GM12878 (cell line): Measurements from ENCODE around the gene ARHGEF26. TPM values are rescaled to one million over a fixed set of nuclear protein-coding genes. Genes with fewer than 3 reads are reported as not detected.

ENCODE experiments used
- ATAC-seq: fragments of 200-7000 bp; cut with Tn5 transposase; 3 replicates; pipeline ENCODE4 v1.9.1; 2020; ENCODE audit warnings: mild to moderate bottlenecking, moderate library complexity
- BruUV-seq: library from RNA; stranded (reverse); fragments of 400-500 nt; replicated peaks from 2 replicates; lab custom pipeline; 2021; lab: Mats Ljungman, UMichigan
- CTCF ChIA-PET: fragments of 300-600 bp; sonication (Branson Sonifier 250); formaldehyde crosslinking; extraction: SDS; loops from one replicate; lab custom pipeline; 2021; ENCODE audit warnings: inconsistent platforms; lab: Yijun Ruan, JAX
- POLR2A ChIA-PET: fragments of 350-600 bp; formaldehyde crosslinking; extraction: SDS; loops from one replicate; lab custom pipeline; 2021; ENCODE audit warnings: inconsistent platforms; lab: Charles Lee
- RAD21 ChIA-PET: fragments of 300-600 bp; sonication (Branson Sonifier 250); formaldehyde crosslinking; loops from one replicate; lab custom pipeline; 2023; ENCODE audit warnings: antibody characterized with exemption; ENCODE audit not compliant: unreplicated experiment; lab: Charles Lee
- SMC1A ChIA-PET: fragments of 300-600 bp; sonication (Branson Sonifier 250); formaldehyde crosslinking; loops from one replicate; lab custom pipeline; 2023; ENCODE audit not compliant: unreplicated experiment, uncharacterized antibody; lab: Charles Lee
- DNase-seq: peaks from one replicate; pipeline ENCODE4 v3.0.0-alpha.2; 2011; ENCODE audit warnings: low read depth, low spot score
- FAIRE-seq: peaks from 3 replicates; lab custom pipeline; 2011; peaks lifted over from hg19 to GRCh38; lab: Jason Lieb, UNC
- H2AFZ ChIP-seq: 2 replicates; pipeline ENCODE4 v1.6.0; 2011; ENCODE audit warnings: low read depth, low read length, control low read depth; ENCODE audit not compliant: control insufficient read depth
- H3K27ac ChIP-seq: 2 replicates; pipeline ENCODE4 v1.5.1; 2011; ENCODE audit warnings: control low read depth; ENCODE audit not compliant: control insufficient read depth, insufficient read depth
- H3K27me3 ChIP-seq, 2 experiments: replicated peaks in 1 of 2; 2 replicates each; pipeline versions ENCODE4 v1.6.0 to v1.6.1; 2011; ENCODE audit warnings: low read length in 1 of 2; ENCODE audit not compliant: control insufficient read depth in 2 of 2, insufficient read depth in 2 of 2
- H3K36me3 ChIP-seq, 2 experiments: 2 replicates each; pipeline ENCODE4 v1.5.1; 2011; ENCODE audit warnings: low read length in 1 of 2; ENCODE audit not compliant: control insufficient read depth in 2 of 2, insufficient read depth in 2 of 2
- H3K4me1 ChIP-seq: 2 replicates; pipeline ENCODE4 v1.6.1; 2011; ENCODE audit warnings: mild to moderate bottlenecking, low read length, moderate library complexity, mixed read lengths; ENCODE audit not compliant: control insufficient read depth, insufficient read depth
- H3K4me2 ChIP-seq: 2 replicates; pipeline ENCODE4 v1.6.0; 2011; ENCODE audit warnings: control low read depth; ENCODE audit not compliant: control insufficient read depth, insufficient read depth
- H3K4me3 ChIP-seq: fragments of 200-600 bp; sonication (generic); 2 replicates; pipeline ENCODE4 v1.5.1; 2016
- H3K79me2 ChIP-seq: 2 replicates; pipeline ENCODE4 v1.6.0; 2011; ENCODE audit warnings: low read length; ENCODE audit not compliant: control insufficient read depth, insufficient read depth
- H3K9ac ChIP-seq: 2 replicates; pipeline ENCODE4 v1.8.0; 2011; ENCODE audit warnings: low read length, control low read depth, mixed read lengths; ENCODE audit not compliant: control insufficient read depth, insufficient read depth
- H3K9me3 ChIP-seq: replicated peaks from 3 replicates; pipeline ENCODE4 v1.5.1; 2011; ENCODE audit warnings: mild to moderate bottlenecking, low read length; ENCODE audit not compliant: control insufficient read depth, insufficient read depth
- H4K20me1 ChIP-seq: 2 replicates; pipeline ENCODE4 v1.6.0; 2011; ENCODE audit not compliant: control insufficient read depth, insufficient read depth
- BMI1 ChIP-seq: fragments of 450-650 bp; IDR thresholded peaks from 2 replicates; pipeline ENCODE4 v1.6.1; 2016; ENCODE audit warnings: mild to moderate bottlenecking, moderate library complexity, borderline replicate concordance
- CREM ChIP-seq: IDR thresholded peaks from 2 replicates; pipeline ENCODE4 v1.6.1; 2014; ENCODE audit warnings: antibody characterized with exemption, low read depth
- GATAD2B ChIP-seq: fragments of 450-650 bp; conservative IDR thresholded peaks from 2 replicates; pipeline ENCODE4 v1.6.1; 2017; ENCODE audit warnings: low read depth, mild to moderate bottlenecking, moderate library complexity
- MYC ChIP-seq: IDR thresholded peaks from 2 replicates; pipeline ENCODE4 v1.6.1; 2011; ENCODE audit warnings: mild to moderate bottlenecking, low read length, moderate library complexity, inconsistent platforms; ENCODE audit not compliant: insufficient read depth, insufficient replicate concordance, insufficient read length, severe bottlenecking
- NFXL1 ChIP-seq: fragments of 450-650 bp; IDR thresholded peaks from 2 replicates; pipeline ENCODE4 v1.6.1; 2017; ENCODE audit warnings: antibody characterized with exemption, mild to moderate bottlenecking, borderline replicate concordance
- NR2F1 ChIP-seq: fragments of 450-650 bp; conservative IDR thresholded peaks from 2 replicates; pipeline ENCODE4 v1.6.1; 2017; ENCODE audit warnings: mild to moderate bottlenecking
- RAD51 ChIP-seq: fragments of 450-650 bp; IDR thresholded peaks from 2 replicates; pipeline ENCODE4 v1.6.1; 2016; ENCODE audit warnings: moderate library complexity, mild to moderate bottlenecking, inconsistent platforms
- SKIL ChIP-seq: fragments of 450-650 bp; IDR thresholded peaks from 2 replicates; pipeline ENCODE4 v1.6.1; 2017; ENCODE audit warnings: mild to moderate bottlenecking, low read depth, inconsistent platforms; ENCODE audit not compliant: poor library complexity, severe bottlenecking
- SRF ChIP-seq, 2 experiments: IDR thresholded peaks; 2 replicates each; pipeline ENCODE4 v1.6.1; 2011; ENCODE audit warnings: low read depth in 2 of 2, low read length in 2 of 2, mild to moderate bottlenecking in 1 of 2, moderate library complexity in 1 of 2
- TBL1XR1 ChIP-seq: IDR thresholded peaks from 2 replicates; pipeline ENCODE4 v1.6.1; 2012; ENCODE audit warnings: low read depth, low read length, improper control_type of control experiment
- TCF3 ChIP-seq: IDR thresholded peaks from 2 replicates; pipeline ENCODE4 v1.6.1; 2012; ENCODE audit warnings: low read depth, mild to moderate bottlenecking, low read length, borderline replicate concordance; ENCODE audit not compliant: insufficient read depth
- WGBS: methylation state at CpG from one replicate; pipeline ENCODE4 v1.1.6; 2016; ENCODE audit warnings: low lambda C conversion rate; ENCODE audit not compliant: insufficient replicate concordance, insufficient coverage; ENCODE audit errors: missing lambda C conversion rate; 5-methylcytosine and 5-hydroxymethylcytosine counted together
- in situ Hi-C: fragments of 300-500 bp; cut with MboI; formaldehyde crosslinking; loops from 9 replicates; pipeline ENCODE4 v1.14.3; 2018; ENCODE audit warnings: mixed read lengths
- intact Hi-C: fragments of 100-400 bp; cut with micrococcal nuclease; formaldehyde crosslinking; loops from one replicate; pipeline ENCODE4 v1.14.2; 2022; ENCODE audit not compliant: unreplicated experiment
- polyA plus RNA-seq, 11 experiments: library from polyadenylated mRNA; depleted of rRNA in 4 of 11; unstranded in 6 of 11; stranded (reverse) in 5 of 11; fragments of >200 nt; fragmentation: Nextera tagmentation in 4 of 11; fragmentation: Illumina TruSeq in 1 of 11; extraction: Ambion mirVana in 4 of 11; extraction: Trizol in 1 of 11; gene quantifications; 1 replicate in 1 of 11; 2 replicates in 10 of 11; pipeline versions ENCODE4 v1.2.1 to v1.2.3, GENCODE V29; 2011 to 2016; ENCODE audit warnings: inconsistent platforms in 2 of 11, missing spikeins in 2 of 11, low read depth in 1 of 11
- total RNA-seq, 4 experiments: library from RNA; depleted of rRNA in 3 of 4; stranded (reverse); fragments of >200 nt in 3 of 4; fragmentation: Illumina TruSeq in 1 of 4; extraction: Trizol in 1 of 4; gene quantifications; 2 replicates each; pipeline versions ENCODE4 v1.2.1 to v1.2.3, GENCODE V29; 2013 to 2021
- TF ChIP-seq, protein P1 (sequence below): IDR thresholded peaks from 2 replicates; pipeline ENCODE4 v1.6.1; 2012; ENCODE audit warnings: low read depth, low read length, improper control_type of control experiment
- TF ChIP-seq, protein P2 (sequence below): IDR thresholded peaks from 2 replicates; pipeline ENCODE4 v1.6.1; 2012; ENCODE audit warnings: mild to moderate bottlenecking, low read depth, low read length
- TF ChIP-seq, protein P3 (sequence below): fragments of 450-650 bp; IDR thresholded peaks from 2 replicates; pipeline ENCODE4 v1.6.1; 2018; ENCODE audit warnings: borderline replicate concordance, mild to moderate bottlenecking; ENCODE audit not compliant: partially characterized antibody

Gene ARHGEF26
- total and polyA plus RNA-seq, 10 of the 15 experiments (the other 5 are each of a cell fraction or from before 2014, with no cell fraction given), result 0.02 to 0.47 (median 0.05) TPM; not detected in 1

- ATAC-seq, result no peak
- Histone ChIP-seq H3K9ac (no peak overlapping the region), H3K27me3 (no peaks in the 10 kb centered on the region; a peak in 1 of 4 replicates), H3K4me1 (no peaks in the 10 kb centered on the region), H4K20me1 (no peaks in the 10 kb centered on the region), H3K36me3 (no peaks in the 10 kb centered on the region), H3K27ac (no peak overlapping the region), H2AFZ (no peak overlapping the region), H3K4me3 (no peak overlapping the region), H3K9me3 (no peaks in the 10 kb centered on the region), H3K79me2 (no peaks in the 10 kb centered on the region), H3K4me2 (no peak overlapping the region)
- ChIA-PET CTCF (no interaction called here), POLR2A (no interaction called here), SMC1A (no interaction called here), RAD21 (no interaction called here)
- DNase-seq, result no peak
- no peak for FAIRE-seq
- in situ Hi-C loops, result no loop called here
- intact Hi-C loops, result no loop called here
- WGBS, result 21% methylated on average over 5 of the region's 5 CpGs
- no TSS peak for BruUV-seq
- no peak for TF ChIP-seq GATAD2B
- TF ChIP-seq MYC, result no peak
- TF ChIP-seq, protein P1, sequence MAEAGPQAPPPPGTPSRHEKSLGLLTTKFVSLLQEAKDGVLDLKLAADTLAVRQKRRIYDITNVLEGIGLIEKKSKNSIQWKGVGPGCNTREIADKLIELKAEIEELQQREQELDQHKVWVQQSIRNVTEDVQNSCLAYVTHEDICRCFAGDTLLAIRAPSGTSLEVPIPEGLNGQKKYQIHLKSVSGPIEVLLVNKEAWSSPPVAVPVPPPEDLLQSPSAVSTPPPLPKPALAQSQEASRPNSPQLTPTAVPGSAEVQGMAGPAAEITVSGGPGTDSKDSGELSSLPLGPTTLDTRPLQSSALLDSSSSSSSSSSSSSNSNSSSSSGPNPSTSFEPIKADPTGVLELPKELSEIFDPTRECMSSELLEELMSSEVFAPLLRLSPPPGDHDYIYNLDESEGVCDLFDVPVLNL, result no peak
- TF ChIP-seq, protein P2, sequence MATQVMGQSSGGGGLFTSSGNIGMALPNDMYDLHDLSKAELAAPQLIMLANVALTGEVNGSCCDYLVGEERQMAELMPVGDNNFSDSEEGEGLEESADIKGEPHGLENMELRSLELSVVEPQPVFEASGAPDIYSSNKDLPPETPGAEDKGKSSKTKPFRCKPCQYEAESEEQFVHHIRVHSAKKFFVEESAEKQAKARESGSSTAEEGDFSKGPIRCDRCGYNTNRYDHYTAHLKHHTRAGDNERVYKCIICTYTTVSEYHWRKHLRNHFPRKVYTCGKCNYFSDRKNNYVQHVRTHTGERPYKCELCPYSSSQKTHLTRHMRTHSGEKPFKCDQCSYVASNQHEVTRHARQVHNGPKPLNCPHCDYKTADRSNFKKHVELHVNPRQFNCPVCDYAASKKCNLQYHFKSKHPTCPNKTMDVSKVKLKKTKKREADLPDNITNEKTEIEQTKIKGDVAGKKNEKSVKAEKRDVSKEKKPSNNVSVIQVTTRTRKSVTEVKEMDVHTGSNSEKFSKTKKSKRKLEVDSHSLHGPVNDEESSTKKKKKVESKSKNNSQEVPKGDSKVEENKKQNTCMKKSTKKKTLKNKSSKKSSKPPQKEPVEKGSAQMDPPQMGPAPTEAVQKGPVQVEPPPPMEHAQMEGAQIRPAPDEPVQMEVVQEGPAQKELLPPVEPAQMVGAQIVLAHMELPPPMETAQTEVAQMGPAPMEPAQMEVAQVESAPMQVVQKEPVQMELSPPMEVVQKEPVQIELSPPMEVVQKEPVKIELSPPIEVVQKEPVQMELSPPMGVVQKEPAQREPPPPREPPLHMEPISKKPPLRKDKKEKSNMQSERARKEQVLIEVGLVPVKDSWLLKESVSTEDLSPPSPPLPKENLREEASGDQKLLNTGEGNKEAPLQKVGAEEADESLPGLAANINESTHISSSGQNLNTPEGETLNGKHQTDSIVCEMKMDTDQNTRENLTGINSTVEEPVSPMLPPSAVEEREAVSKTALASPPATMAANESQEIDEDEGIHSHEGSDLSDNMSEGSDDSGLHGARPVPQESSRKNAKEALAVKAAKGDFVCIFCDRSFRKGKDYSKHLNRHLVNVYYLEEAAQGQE, result no peak
- TF ChIP-seq, protein P3, sequence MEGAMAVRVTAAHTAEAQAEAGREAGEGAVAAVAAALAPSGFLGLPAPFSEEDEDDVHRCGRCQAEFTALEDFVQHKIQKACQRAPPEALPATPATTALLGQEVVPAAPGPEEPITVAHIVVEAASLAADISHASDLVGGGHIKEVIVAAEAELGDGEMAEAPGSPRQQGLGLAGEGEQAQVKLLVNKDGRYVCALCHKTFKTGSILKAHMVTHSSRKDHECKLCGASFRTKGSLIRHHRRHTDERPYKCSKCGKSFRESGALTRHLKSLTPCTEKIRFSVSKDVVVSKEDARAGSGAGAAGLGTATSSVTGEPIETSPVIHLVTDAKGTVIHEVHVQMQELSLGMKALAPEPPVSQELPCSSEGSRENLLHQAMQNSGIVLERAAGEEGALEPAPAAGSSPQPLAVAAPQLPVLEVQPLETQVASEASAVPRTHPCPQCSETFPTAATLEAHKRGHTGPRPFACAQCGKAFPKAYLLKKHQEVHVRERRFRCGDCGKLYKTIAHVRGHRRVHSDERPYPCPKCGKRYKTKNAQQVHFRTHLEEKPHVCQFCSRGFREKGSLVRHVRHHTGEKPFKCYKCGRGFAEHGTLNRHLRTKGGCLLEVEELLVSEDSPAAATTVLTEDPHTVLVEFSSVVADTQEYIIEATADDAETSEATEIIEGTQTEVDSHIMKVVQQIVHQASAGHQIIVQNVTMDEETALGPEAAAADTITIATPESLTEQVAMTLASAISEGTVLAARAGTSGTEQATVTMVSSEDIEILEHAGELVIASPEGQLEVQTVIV, result no peak
- no peak for TF ChIP-seq BMI1
- TF ChIP-seq TCF3, result no peak
- no peak for TF ChIP-seq TBL1XR1
- no peak for TF ChIP-seq SRF (IDR thresholded peaks at IDR 0.05; ENCODE audit: low read depth in 2 of 2, low read length in 2 of 2)
- TF ChIP-seq NFXL1, result no peak
- TF ChIP-seq RAD51, result no peak
- no peak for TF ChIP-seq NR2F1
- no peak for TF ChIP-seq CREM
- TF ChIP-seq SKIL, result no peak
Observed at GRCh38 chr3:154152741-154153140, 31.6 kb downstream of the ARHGEF26 start.
